GM18502 (cell line): ENCODE results near the gene TUBAL3.

Source experiments
- ATAC-seq: cut with Tn5 transposase; IDR thresholded peaks from one replicate; pipeline ENCODE4 v1.9.1; 2021; ENCODE audit warnings: mild to moderate bottlenecking; ENCODE audit not compliant: unreplicated experiment, poor library complexity

TUBAL3 gene

DNA sequence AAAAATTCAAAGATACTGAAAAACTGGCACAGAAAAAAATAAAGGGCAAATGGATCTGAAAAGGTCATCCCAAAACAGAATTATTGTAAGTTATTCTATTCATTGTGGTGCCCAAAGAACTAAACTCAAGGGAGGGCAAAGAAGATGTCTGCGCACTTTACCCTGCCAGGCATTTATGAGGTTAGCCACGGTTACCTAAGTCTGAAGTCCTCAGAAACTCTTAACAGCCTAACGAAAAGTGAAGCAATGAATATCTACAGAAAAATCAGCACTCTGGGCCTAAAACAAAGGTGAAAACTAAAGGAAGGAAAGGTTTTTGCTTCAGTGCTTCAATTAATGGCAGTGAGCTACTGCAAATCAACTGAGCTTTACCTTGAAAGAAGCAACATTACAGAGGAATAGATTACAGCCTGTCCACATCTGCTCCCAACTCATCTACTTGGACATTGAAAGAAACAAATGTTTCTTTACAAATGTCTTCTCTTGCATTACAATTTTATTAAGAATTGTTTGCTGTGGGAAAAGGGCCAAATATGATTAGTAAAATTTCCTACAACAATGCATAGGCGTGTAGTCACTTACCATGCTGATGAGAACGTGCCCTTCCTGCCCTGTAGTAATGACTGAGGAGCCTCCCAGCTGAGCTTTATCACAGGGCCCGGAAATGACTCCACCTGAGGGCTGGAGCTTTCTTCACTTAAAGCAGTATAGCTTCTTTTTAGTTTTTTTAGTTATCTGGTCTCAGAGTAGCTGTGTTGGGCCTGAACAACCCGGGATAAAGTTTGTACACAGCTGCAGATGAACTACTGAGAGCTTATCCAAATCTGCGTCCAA, at the start of gene TUBAL3:
Gene TUBAL3, minus strand, starts transcription at position 621 of the 834 bp plus-strand sequence. Its CDS starts 36 bp downstream, at position 585.
- no peak for ATAC-seq

DNA sequence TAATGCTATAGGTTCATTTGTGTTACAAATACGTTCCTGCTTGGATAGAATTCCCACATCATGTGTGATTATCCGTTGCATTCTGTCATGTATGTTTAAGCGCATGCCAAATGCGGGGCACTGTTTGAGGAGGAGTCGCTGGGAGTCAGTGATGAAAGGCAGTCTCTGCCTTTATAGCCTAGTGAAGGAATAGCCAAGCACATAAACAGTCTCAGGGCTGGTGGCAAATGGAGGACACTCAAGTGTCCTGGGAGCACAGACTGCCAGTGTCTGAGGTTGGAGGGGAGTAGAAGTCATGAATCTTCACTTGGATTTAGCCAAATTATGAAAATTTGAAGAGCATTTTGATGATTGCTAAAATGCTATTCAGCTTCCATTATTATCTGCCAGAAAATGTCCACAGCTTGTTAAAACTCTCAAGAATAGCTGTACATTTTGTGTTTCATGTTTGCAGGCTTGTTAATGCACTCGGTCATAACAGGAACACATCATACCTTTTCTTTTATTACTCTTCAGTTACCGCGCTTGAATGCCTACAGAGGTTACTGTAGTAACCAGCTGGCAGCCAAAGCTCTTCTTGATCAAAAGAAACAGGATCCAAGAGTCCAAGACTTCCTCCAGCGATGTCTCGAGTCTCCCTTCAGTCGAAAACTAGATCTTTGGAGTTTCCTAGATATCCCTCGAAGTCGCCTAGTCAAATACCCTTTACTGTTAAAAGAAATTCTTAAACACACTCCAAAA, 49.3 kb upstream of the TUBAL3 start:
- ATAC-seq = no peak

DNA sequence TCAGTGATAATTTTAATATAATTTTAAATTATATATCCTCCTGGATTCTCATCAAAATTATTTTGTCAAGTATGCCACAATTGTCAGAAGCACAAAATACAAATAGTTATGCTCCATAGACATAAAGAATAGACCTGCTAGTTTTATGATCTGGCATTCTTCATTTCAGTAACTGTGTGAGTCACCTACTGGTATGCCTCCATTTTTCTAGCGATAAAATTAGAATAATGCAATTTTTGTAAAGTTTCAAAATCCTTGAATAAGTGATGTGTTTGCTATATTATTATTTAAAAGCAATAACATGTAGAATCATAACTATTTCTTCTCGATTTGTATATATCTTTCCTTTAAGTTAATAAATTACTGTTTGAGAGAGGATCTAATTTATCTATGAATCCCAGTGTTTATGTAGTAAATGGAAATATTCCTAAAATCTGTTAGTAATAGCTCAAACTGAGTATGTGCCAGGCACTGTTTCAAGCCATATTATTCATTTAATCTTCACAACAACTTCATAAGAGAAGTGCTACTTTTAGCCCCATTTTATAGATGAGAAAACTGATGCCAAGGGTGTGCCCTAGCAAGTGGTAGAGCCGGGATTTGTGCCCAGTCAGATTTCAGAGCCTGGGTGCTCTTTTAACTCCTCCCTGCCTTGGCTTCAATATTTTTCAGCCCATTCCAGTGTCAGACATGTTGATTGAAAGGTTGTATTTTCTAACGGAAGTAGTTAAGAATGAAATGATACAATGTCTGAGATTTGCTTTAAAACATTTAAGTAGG, 46.2 kb upstream of the TUBAL3 start:
- no peak for ATAC-seq

DNA sequence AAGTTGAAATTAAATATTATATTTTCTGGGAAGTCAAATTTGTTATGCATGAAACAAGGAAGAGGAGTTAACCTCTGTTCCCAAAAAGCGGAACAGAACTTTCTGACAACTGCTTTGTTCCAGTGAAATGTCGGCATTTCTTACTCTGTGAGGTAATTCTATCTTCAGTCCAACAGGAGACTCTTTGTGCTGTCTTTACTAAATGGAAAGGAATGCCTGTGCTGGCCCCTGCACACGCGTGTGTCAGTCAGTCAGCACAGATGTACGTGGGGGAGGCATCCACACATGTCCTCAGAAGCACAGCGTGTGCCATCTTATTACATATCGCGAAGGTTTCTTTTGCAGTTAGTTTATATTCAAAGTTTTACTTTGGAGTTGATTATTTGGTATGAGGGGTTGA, 45.2 kb upstream of the TUBAL3 start:
- ATAC-seq = no peak

DNA sequence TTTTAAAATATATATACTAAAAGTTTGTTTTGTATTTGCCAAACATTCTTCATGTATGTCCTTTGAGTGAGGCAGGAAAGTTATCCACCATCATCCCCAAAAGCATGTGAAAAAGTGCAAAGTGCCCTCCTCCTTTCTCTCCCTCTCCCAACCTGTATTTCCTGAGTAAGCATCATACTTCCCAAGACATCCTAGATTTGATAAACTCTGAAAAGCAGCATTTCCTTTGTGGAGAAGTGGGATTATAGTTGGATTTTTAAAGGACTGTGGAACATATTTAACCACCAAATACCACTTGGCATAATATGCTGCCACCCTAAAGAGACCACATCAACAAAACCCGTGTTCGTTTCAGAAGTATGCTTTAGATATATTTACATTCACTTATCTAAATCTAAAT, 44.6 kb upstream of the TUBAL3 start:
- no peak for ATAC-seq

DNA sequence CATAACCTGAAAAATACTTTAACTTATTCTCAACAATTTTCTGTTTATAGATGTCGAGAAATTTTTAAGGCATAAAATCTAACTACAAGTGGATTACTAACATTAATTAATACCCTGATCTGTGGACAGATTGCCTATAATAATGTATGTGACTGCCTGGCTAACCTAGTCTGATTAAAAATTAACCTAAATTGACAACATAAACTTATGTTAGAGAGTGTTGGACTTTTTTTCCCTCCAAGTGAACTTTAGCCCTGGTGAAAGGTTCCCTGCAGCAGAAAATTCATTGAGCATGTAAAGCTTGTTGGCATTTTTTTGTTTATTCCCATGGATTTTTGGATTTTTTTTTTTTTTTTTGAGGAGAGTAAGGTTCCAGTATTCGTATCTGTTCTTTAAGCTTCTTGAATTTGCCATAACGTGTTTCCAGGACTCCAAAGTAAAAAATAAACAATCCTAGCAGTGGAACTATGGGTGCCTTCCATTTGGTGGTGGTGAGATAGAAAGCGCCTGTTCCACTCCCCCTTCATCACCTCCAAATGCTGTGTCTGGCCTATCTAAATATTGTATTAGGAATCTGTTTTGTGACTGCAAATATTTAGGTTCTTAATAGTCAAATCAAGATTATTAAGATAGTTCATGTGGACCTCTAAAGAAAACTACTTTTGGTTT, 43.8 kb upstream of the TUBAL3 start:
- ATAC-seq = no peak

DNA sequence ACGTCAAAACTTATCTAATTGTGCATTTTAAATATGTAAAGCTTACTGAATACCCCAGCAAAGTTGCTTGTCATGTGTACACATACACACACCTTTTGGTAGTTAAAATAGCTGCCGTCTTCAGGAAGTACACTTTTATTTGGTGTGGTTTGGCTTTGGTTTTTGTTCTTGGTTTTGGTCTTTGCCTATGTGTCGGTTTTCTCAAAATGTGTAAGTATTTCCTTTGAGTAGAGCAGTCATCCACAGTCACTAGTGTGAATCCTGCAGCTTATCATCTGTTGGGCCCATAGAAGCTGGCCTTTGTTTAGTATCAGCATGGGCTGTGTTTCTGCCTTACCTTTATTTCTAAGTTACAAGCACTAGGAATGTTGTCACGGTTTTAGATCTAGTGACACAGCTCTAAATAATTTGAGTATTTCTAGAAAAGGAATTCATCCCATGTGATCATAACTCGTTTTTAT, 43.0 kb upstream of the TUBAL3 start:
- ATAC-seq = peak; percentile 62

DNA sequence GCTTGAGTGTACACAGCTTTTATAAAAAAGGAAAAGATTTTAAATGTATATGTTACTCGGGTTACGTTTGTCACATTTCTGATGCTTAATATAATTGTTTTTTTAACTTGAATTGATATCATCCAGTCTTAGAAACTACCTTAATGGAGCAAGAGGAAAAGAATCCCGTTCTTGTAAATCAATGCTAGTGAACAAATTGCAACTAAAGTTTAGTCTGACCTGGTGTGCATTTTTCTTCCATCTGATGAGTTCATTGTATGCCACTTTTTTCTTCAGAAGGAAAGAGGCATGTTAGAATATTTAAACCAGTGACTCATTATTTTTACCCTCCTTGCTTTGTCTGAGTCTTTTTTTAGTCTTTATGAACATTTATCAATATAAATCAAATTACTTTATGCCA, 42.4 kb upstream of the TUBAL3 start:
- ATAC-seq = no peak

DNA sequence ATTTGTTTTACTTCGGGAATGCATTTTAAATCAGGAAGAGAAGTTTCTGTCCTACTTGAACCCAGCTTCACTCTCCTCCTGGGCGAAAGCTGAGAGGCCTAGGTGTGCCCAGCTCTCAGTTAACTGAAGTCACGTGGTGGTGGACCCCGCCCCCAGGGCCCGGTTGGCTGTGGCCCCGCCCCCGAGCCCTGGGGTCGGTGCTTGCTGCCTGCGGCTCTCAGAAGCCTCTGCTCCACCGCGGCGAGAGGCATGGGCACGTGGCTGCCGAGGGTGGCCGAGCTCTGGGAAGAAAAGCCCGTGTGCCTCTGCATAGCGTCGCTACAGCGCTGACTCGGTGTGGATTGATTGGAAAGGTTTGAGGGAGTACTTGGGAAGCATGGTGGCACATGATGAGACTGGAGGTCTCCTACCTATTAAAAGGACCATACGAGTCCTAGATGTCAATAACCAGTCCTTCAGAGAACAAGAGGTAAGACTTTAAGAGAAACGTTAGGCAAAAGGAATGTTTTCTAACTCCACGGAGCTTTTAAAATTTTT, 41.8 kb upstream of the TUBAL3 start:
- peak; percentile 23 for ATAC-seq

DNA sequence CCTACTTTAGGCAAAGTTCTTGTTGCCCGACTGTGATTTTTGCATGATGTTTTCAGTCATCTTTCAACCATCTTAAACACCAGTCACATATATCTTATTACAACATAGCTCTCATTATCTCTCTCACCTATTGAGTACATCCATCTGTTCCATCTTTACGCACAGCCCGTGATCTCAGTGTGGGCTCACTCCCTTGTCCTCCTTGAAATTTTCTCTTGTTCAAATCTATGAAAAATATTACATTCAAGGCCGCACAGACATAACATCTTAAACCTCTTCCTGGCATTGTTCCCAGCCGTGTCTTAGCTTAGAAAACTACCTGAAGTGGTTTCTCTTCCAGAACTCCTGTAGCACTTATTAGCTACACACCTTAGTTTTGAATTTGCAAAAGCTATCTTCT, 40.4 kb upstream of the TUBAL3 start:
- ATAC-seq = no peak

DNA sequence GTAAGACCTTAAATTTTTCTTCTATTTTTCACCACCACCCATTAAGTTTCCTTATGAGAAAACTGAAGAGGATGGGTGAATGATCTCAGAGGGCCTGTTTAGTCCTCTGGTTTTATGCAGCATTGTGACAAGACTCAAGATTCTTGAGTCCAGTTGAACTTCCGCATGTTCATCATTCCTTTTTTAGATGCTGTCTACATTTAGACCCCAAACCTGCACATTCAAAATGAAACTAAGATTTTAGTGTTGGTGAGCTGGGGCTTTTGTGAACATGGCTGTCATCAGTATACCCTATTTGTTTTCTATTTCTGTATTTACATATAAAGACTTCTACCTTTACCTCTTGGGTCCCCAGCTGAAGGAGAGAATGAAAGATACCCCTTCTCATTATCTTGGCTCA, 38.8 kb upstream of the TUBAL3 start:
- peak; percentile 76 for ATAC-seq

DNA sequence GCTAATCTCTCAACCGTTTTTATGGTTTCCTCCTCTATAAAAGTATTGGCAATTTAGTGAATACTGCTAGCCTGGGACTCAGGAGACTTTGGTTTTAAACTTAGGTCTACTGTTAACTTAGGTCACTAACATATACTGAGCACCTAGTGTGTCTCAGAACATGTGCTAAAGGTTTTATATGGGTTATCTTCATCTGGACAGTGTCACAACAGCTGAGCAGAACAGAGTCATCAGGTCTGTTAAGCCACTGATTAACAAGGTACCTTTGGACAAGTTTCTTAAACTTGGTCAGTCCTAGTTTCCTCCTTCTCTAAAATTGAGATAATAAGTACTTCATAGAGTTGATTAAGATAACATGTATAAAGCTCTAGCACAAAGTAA, 38.4 kb upstream of the TUBAL3 start:
- ATAC-seq = peak; percentile 22

DNA sequence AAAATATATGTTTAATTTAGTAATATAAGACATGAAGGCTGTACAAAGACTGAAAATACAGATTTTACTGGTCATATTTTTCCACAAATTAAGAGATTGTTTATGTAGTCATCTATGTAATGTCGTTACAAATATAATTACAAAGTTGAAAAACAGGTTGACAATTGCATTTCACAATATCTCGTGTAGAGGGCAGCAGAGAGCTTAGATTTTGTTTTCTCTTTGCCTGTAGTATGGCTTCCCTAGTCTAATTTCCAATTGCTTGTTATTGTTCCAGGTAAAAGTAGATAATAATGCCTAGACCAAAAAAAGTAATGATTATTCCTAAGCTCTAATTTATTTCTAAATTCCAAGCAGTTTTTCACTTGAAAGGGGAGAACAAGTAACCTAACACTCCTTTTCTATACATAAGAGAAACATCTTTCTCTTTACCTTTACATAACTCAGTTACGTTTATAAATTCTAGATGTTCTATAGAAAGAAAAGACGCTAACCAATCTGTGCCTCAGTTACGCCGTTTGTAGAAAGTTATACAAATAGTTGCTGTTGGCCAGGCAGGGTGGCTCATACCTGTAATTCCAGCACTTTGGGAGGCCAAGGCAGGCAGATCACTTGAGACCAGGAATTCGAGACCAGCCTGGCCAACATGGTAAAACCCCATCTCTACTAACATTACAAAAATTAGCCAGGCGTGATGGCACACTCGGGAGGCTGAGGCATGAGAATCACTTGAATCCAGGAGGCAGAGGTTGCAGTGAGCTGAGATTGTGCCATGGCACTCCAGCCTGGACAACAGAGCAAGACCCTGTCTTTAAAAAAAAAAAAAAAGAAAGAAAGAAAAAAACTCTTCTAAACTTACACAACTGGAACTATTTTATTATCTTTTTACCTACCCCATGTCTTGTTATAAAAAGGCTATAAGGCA, 37.7 kb upstream of the TUBAL3 start:
- no peak for ATAC-seq

DNA sequence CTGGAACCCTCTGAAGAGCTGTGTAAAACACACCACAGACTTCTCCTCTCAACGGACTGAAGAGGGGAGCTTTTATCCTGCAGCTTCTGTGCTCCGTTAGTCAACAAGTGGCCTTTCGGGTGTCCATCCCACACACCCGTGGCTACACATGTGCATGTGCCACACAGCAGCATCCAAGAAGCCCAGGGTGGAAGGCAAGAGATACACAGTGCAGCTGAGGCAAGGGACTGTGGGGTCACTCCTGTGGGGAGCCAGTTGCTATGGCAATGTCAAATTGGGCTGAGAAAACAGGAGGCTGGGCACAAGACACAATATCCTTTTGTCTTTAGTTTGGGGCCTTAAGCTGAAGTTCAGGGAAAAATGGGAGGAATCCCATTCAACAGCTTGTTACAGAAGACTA, 36.5 kb upstream of the TUBAL3 start:
- no peak for ATAC-seq

DNA sequence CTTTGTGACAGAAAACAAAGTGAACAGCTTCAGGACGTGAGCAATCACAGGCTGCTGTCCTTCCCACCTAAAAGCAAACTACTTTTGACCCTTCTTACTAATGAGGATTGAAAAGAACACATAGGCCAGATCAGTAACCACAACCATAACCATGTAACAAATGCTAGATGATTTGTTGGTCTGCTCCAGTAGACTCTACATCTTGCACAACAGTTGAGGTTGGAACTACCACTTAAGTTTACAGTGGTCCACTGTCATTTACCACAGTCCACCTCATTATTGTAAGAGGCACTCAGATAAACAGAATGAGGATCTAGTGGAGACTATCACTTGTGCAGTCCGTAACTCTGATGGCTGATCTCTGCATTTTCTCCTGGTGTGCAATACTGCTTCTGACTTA, 35.6 kb upstream of the TUBAL3 start:
- no peak for ATAC-seq

DNA sequence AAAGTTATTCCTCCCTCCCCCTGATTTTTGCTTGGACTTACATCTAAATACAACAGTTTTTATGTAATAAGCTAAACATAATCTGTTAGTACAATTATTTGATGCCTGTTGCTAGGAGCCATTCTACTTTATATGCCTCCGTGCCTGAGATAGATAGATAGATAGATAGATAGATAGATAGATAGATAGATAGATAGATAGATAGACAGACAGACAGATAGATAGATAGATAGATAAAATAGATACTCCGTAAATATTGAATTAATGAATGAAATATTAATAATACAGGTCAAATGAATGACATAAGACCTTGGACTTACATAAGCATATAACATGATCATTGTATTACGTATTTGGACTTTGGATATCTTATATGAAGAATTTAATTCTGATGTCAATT, 30.7 kb upstream of the TUBAL3 start:
- ATAC-seq = no peak

DNA sequence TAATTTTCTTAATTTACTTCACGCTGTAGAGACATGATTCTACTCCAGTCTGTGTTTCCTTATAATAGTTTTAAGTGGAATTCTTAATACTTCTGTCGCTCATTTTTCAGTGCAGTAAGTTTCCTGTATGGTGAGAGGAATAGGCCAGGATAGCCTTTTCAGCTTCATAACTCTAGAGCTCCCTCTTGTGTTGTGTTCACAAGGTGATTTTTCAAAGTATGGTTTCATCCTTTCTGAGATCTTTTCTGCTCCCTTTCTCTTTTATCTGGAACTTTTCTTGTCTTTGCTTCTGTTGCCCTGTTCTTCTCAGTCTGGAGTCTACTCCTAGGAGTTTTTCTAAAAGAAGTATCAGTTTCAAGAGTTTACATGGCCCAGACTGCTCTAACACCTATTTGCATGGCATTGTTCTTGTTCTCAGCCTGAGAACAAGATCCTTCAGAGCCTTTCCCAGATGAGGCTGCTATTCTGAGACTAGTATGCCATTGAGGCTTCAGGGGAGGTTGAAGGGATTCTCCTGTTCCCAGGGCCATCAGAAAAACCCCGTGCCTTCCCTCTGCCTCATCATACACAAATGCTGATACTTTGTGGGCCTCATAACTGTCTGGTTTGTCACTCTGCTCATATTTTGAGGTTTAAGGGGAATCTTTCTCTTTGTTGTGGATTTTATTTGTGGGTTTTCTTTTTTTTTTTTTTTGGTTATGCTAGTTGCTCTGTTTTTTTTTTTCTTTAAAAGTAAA, 29.6 kb upstream of the TUBAL3 start:
- peak; percentile 69 for ATAC-seq

DNA sequence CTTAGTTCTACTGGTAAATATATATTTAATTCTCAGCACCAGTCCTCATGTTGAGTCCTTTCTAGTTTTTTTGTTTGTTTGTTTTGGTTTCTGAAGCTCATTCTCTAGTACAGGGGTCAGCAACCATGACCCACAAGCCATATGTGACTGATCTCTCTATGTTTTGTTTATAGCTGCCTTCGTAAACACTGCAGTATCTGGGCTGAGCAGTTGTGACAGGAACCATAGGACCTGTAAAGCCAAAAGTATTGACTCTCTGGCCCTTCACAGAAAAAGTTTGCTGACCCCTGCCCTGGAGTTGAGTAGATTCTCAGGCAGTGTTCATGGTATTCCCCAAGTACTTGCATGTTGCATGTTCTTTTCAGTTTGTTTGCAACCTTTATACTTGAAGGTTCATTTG, 28.6 kb upstream of the TUBAL3 start:
- no peak for ATAC-seq
